SJSA1 (cell line): Measurements from ENCODE around the gene LIMK2. TPM values are rescaled to one million over a fixed set of nuclear protein-coding genes. Genes with fewer than 3 reads are reported as not detected.
"Not testable (repeated sequence)": the region's sequence is repeated elsewhere in the genome, so short reads cannot be mapped to it uniquely, and the experiment has no call there.

ENCODE experiments used
- DNase-seq, 2 experiments: peaks; one replicate each; pipeline ENCODE4 v3.0.0-alpha.2; 2015 to 2020; ENCODE audit warnings: low spot score in 2 of 2, low read depth in 1 of 2
- H3K27ac ChIP-seq: fragments of 250-450 bp; sonication (Bioruptor Pico); 2 replicates; pipeline ENCODE4 v1.5.1; 2020; ENCODE audit warnings: mild to moderate bottlenecking, moderate library complexity
- H3K27me3 ChIP-seq: fragments of 250-450 bp; sonication (Bioruptor Pico); replicated peaks from 2 replicates; pipeline ENCODE4 v1.5.1; 2020; ENCODE audit warnings: mild to moderate bottlenecking, moderate library complexity
- H3K36me3 ChIP-seq: fragments of 250-450 bp; sonication (Bioruptor Pico); 2 replicates; pipeline ENCODE4 v1.5.1; 2020; ENCODE audit warnings: mild to moderate bottlenecking
- H3K4me1 ChIP-seq: fragments of 250-450 bp; sonication (Bioruptor Pico); replicated peaks from 2 replicates; pipeline ENCODE4 v1.6.1; 2021; ENCODE audit warnings: mild to moderate bottlenecking
- H3K4me3 ChIP-seq: fragments of 250-450 bp; sonication (Bioruptor Pico); 2 replicates; pipeline ENCODE4 v1.5.1; 2020; ENCODE audit warnings: mild to moderate bottlenecking
- H3K9me3 ChIP-seq: fragments of 250-450 bp; sonication (Bioruptor Pico); replicated peaks from 2 replicates; pipeline ENCODE4 v1.5.1; 2020; ENCODE audit warnings: mild to moderate bottlenecking
- total RNA-seq: library from RNA; depleted of rRNA; stranded (reverse); fragments of >200 nt; shearing (Covaris generic); gene quantifications from 2 replicates; pipeline ENCODE4 v1.2.3, GENCODE V29; 2014

The LIMK2 gene
- total RNA-seq, 1 experiment from 2014 or later, result 21.8 TPM

- Histone ChIP-seq H3K4me1 (no peaks in the 10 kb centered on the region), H3K9me3 (no peaks in the 10 kb centered on the region), H3K27me3 (no peaks in the 10 kb centered on the region), H3K36me3 (peaks cover 19% of the 10 kb centered on the region), H3K4me3 (no peak overlapping the region), H3K27ac (no peak overlapping the region)
- DNase-seq, result no peak
Measured at GRCh38 chr22:31222736-31223135, 10.6 kb downstream of the LIMK2 start.

GRCh38 chr22:31223786-31224191 lies 11.7 kb downstream of the LIMK2 start:
- DNase-seq, result no peak
- H3K27ac ChIP-seq, result no peak overlapping the region
- no peaks in the 10 kb centered on the region for H3K9me3 ChIP-seq
- no peaks in the 10 kb centered on the region for H3K27me3 ChIP-seq
- peaks cover 22% of the 10 kb centered on the region for H3K36me3 ChIP-seq
- no peaks in the 10 kb centered on the region for H3K4me1 ChIP-seq
- no peak overlapping the region for H3K4me3 ChIP-seq

- H3K9me3 ChIP-seq, H3K27me3 ChIP-seq, H3K4me1 ChIP-seq, H3K4me3 ChIP-seq, H3K27ac ChIP-seq, DNase-seq: not testable (repeated sequence)
- H3K36me3 ChIP-seq, result peaks cover 20% of the 10 kb centered on the region
Measured at GRCh38 chr22:31224691-31225090, 12.6 kb downstream of the LIMK2 start.

GRCh38 chr22:31227186-31227585 lies 15.1 kb downstream of the LIMK2 start:
- Histone ChIP-seq H3K36me3 (peaks cover 23% of the 10 kb centered on the region), H3K27me3 (no peaks in the 10 kb centered on the region), H3K27ac (no peak overlapping the region), H3K4me3 (no peak overlapping the region), H3K4me1 (peaks cover 12% of the 10 kb centered on the region), H3K9me3 (no peaks in the 10 kb centered on the region)
- no peak for DNase-seq

- no peak overlapping the region for H3K4me3 ChIP-seq
- no peaks in the 10 kb centered on the region for H3K9me3 ChIP-seq
- DNase-seq, result no peak
- H3K27ac ChIP-seq, result no peak overlapping the region
- peaks cover 26% of the 10 kb centered on the region for H3K36me3 ChIP-seq
- H3K27me3 ChIP-seq, result no peaks in the 10 kb centered on the region
- peaks cover 12% of the 10 kb centered on the region for H3K4me1 ChIP-seq
Measured at GRCh38 chr22:31229402-31230079, 17.4 kb downstream of the LIMK2 start.

GRCh38 chr22:31230155-31230870 lies 18.2 kb downstream of the LIMK2 start:
- Histone ChIP-seq H3K27me3 (no peaks in the 10 kb centered on the region), H3K9me3 (no peaks in the 10 kb centered on the region), H3K4me3 (no peak overlapping the region), H3K36me3 (peaks cover 26% of the 10 kb centered on the region), H3K4me1 (peaks cover 12% of the 10 kb centered on the region), H3K27ac (no peak overlapping the region)
- no peak for DNase-seq

- Histone ChIP-seq H3K4me1 (peaks cover 12% of the 10 kb centered on the region), H3K36me3 (peaks cover 22% of the 10 kb centered on the region), H3K9me3 (no peaks in the 10 kb centered on the region), H3K27me3 (no peaks in the 10 kb centered on the region), H3K27ac (no peak overlapping the region), H3K4me3 (no peak overlapping the region)
- peak in 1 of 2 experiments; percentile 38 for DNase-seq
Measured at GRCh38 chr22:31230871-31231621, 18.9 kb downstream of the LIMK2 start.

- DNase-seq, result no peak
- H3K4me3 ChIP-seq, result no peak overlapping the region
- no peak overlapping the region for H3K27ac ChIP-seq
- H3K9me3 ChIP-seq, result no peaks in the 10 kb centered on the region
- peaks cover 12% of the 10 kb centered on the region for H3K4me1 ChIP-seq
- H3K36me3 ChIP-seq, result peaks cover 9% of the 10 kb centered on the region; the same call in 1 of the 2 replicates
- no peaks in the 10 kb centered on the region for H3K27me3 ChIP-seq
Measured at GRCh38 chr22:31233001-31233400, 20.9 kb downstream of the LIMK2 start.

- peaks cover 9% of the 10 kb centered on the region; the same call in 1 of the 2 replicates for H3K4me1 ChIP-seq
- no peaks in the 10 kb centered on the region for H3K9me3 ChIP-seq
- no peak overlapping the region for H3K27ac ChIP-seq
- DNase-seq, result no peak
- H3K4me3 ChIP-seq, result no peak overlapping the region
- peaks cover 9% of the 10 kb centered on the region; the same call in 1 of the 2 replicates for H3K36me3 ChIP-seq
- H3K27me3 ChIP-seq, result no peaks in the 10 kb centered on the region
Measured at GRCh38 chr22:31235081-31235480, 23.0 kb downstream of the LIMK2 start.

- DNase-seq, H3K9me3 ChIP-seq, H3K27ac ChIP-seq, H3K27me3 ChIP-seq, H3K36me3 ChIP-seq, H3K4me3 ChIP-seq, H3K4me1 ChIP-seq: not testable (repeated sequence)
Measured at GRCh38 chr22:31236044-31236443, 23.9 kb downstream of the LIMK2 start.

GRCh38 chr22:31238057-31238456 lies 26.0 kb downstream of the LIMK2 start:
- Histone ChIP-seq H3K4me1 (peaks cover 25% of the 10 kb centered on the region), H3K27ac (no peak overlapping the region), H3K4me3 (no peak overlapping the region), H3K36me3 (peaks cover 10% of the 10 kb centered on the region), H3K9me3 (no peaks in the 10 kb centered on the region), H3K27me3 (no peaks in the 10 kb centered on the region)
- DNase-seq, result no peak

GRCh38 chr22:31239771-31240370 lies 27.8 kb downstream of the LIMK2 start:
- Histone ChIP-seq H3K4me3 (no peak overlapping the region), H3K9me3 (no peaks in the 10 kb centered on the region), H3K4me1 (peaks cover 44% of the 10 kb centered on the region), H3K27ac (no peak overlapping the region), H3K36me3 (peaks cover 11% of the 10 kb centered on the region), H3K27me3 (no peaks in the 10 kb centered on the region)
- no peak for DNase-seq

- DNase-seq, result no peak
- no peaks in the 10 kb centered on the region for H3K9me3 ChIP-seq
- no peak overlapping the region for H3K27ac ChIP-seq
- no peak overlapping the region for H3K4me3 ChIP-seq
- no peaks in the 10 kb centered on the region for H3K27me3 ChIP-seq
- H3K36me3 ChIP-seq, result peaks cover 11% of the 10 kb centered on the region
- H3K4me1 ChIP-seq, result peaks cover 46% of the 10 kb centered on the region
Measured at GRCh38 chr22:31241200-31241599, 29.1 kb downstream of the LIMK2 start.
